ENCODE results near the gene S100A5.
"Not testable (repeated sequence)": the region's sequence is repeated elsewhere in the genome, so short reads cannot be mapped to it uniquely, and the experiment has no call there.

The S100A5 gene

GRCh38 chr1:153565529-153566374 is 25.0 kb upstream of the S100A5 start, which contains the start of gene S100A2:
Gene S100A2, minus strand, starts transcription at chr1:153565844. Its CDS starts 1,967 bp downstream, at chr1:153563877.
- no peaks in the 10 kb centered on the region for H3K36me3 ChIP-seq (ENCODE audit: control insufficient read depth, low read depth, low read length)
- no peaks in the 10 kb centered on the region for H3K27me3 ChIP-seq (ENCODE audit: control insufficient read depth, insufficient read depth, low read length)
- H3K9ac ChIP-seq (ENCODE audit: low read length) = peak within 1 kb of the TSS; percentile 2
- no peak within 1 kb of the TSS for H3K27ac ChIP-seq (ENCODE audit: low read length)
- no peaks in the 10 kb centered on the region for H3K9me3 ChIP-seq (ENCODE audit: control insufficient read depth, low read depth, low read length)
- peaks cover 25% of the 10 kb centered on the region for H3K4me1 ChIP-seq (ENCODE audit: control insufficient read depth, low read depth, low read length)
- no peak within 1 kb of the TSS for H3K4me3 ChIP-seq (ENCODE audit: low read length)

GRCh38 chr1:153563991-153564390 is 23.3 kb upstream of the S100A5 start:
- Histone ChIP-seq H3K9me3 (ENCODE audit: control insufficient read depth, low read depth, low read length) (no peaks in the 10 kb centered on the region), H3K27ac (ENCODE audit: low read length) (no peak overlapping the region), H3K4me1 (ENCODE audit: control insufficient read depth, low read depth, low read length) (peaks cover 25% of the 10 kb centered on the region), H3K9ac (ENCODE audit: low read length) (no peak overlapping the region), H3K36me3 (ENCODE audit: control insufficient read depth, low read depth, low read length) (no peaks in the 10 kb centered on the region), H3K4me3 (ENCODE audit: low read length) (no peak overlapping the region), H3K27me3 (ENCODE audit: control insufficient read depth, insufficient read depth, low read length) (no peaks in the 10 kb centered on the region)

GRCh38 chr1:153563483-153563901 is 22.8 kb upstream of the S100A5 start:
- Histone ChIP-seq H3K9me3 (ENCODE audit: control insufficient read depth, low read depth, low read length) (no peaks in the 10 kb centered on the region), H3K27me3 (ENCODE audit: control insufficient read depth, insufficient read depth, low read length) (no peaks in the 10 kb centered on the region), H3K4me1 (ENCODE audit: control insufficient read depth, low read depth, low read length) (peaks cover 25% of the 10 kb centered on the region), H3K4me3 (ENCODE audit: low read length) (no peak overlapping the region), H3K9ac (ENCODE audit: low read length) (no peak overlapping the region), H3K27ac (ENCODE audit: low read length) (no peak overlapping the region), H3K36me3 (ENCODE audit: control insufficient read depth, low read depth, low read length) (no peaks in the 10 kb centered on the region)

GRCh38 chr1:153562021-153562420 is 21.3 kb upstream of the S100A5 start:
- H3K27me3 ChIP-seq (ENCODE audit: control insufficient read depth, insufficient read depth, low read length); H3K4me3 ChIP-seq (ENCODE audit: low read length); H3K36me3 ChIP-seq (ENCODE audit: control insufficient read depth, low read depth, low read length); H3K9me3 ChIP-seq (ENCODE audit: control insufficient read depth, low read depth, low read length); H3K27ac ChIP-seq (ENCODE audit: low read length); H3K9ac ChIP-seq (ENCODE audit: low read length): not testable (repeated sequence)
- peaks cover 14% of the 10 kb centered on the region for H3K4me1 ChIP-seq (ENCODE audit: control insufficient read depth, low read depth, low read length)

GRCh38 chr1:153561466-153561985 is 20.8 kb upstream of the S100A5 start:
- Histone ChIP-seq H3K4me1 (ENCODE audit: control insufficient read depth, low read depth, low read length) (peaks cover 9% of the 10 kb centered on the region), H3K36me3 (ENCODE audit: control insufficient read depth, low read depth, low read length) (no peaks in the 10 kb centered on the region), H3K27ac (ENCODE audit: low read length) (no peak overlapping the region), H3K4me3 (ENCODE audit: low read length) (no peak overlapping the region), H3K9ac (ENCODE audit: low read length) (no peak overlapping the region), H3K9me3 (ENCODE audit: control insufficient read depth, low read depth, low read length) (no peaks in the 10 kb centered on the region), H3K27me3 (ENCODE audit: control insufficient read depth, insufficient read depth, low read length) (no peaks in the 10 kb centered on the region)

GRCh38 chr1:153560771-153561465 is 20.2 kb upstream of the S100A5 start:
- Histone ChIP-seq H3K4me3 (ENCODE audit: low read length) (no peak overlapping the region), H3K27ac (ENCODE audit: low read length) (no peak overlapping the region), H3K9ac (ENCODE audit: low read length) (no peak overlapping the region), H3K9me3 (ENCODE audit: control insufficient read depth, low read depth, low read length) (no peaks in the 10 kb centered on the region), H3K36me3 (ENCODE audit: control insufficient read depth, low read depth, low read length) (no peaks in the 10 kb centered on the region), H3K4me1 (ENCODE audit: control insufficient read depth, low read depth, low read length) (peaks cover 7% of the 10 kb centered on the region), H3K27me3 (ENCODE audit: control insufficient read depth, insufficient read depth, low read length) (no peaks in the 10 kb centered on the region)

- no peaks in the 10 kb centered on the region for H3K9me3 ChIP-seq (ENCODE audit: control insufficient read depth, low read depth, low read length)
- no peak overlapping the region for H3K27ac ChIP-seq (ENCODE audit: low read length)
- no peaks in the 10 kb centered on the region for H3K27me3 ChIP-seq (ENCODE audit: control insufficient read depth, insufficient read depth, low read length)
- no peak overlapping the region for H3K4me3 ChIP-seq (ENCODE audit: low read length)
- H3K36me3 ChIP-seq (ENCODE audit: control insufficient read depth, low read depth, low read length) = no peaks in the 10 kb centered on the region
- no peak overlapping the region for H3K9ac ChIP-seq (ENCODE audit: low read length)
- H3K4me1 ChIP-seq (ENCODE audit: control insufficient read depth, low read depth, low read length) = peaks cover under 1% of the 10 kb centered on the region
These were observed 19.5 kb upstream of the S100A5 start for GRCh38 chr1:153560241-153560640.

GRCh38 chr1:153557877-153558276 is 17.1 kb upstream of the S100A5 start:
- H3K27me3 ChIP-seq (ENCODE audit: control insufficient read depth, insufficient read depth, low read length) = no peaks in the 10 kb centered on the region
- no peak overlapping the region for H3K27ac ChIP-seq (ENCODE audit: low read length)
- H3K9me3 ChIP-seq (ENCODE audit: control insufficient read depth, low read depth, low read length) = no peaks in the 10 kb centered on the region
- no peaks in the 10 kb centered on the region for H3K4me1 ChIP-seq (ENCODE audit: control insufficient read depth, low read depth, low read length)
- no peaks in the 10 kb centered on the region for H3K36me3 ChIP-seq (ENCODE audit: control insufficient read depth, low read depth, low read length)
- no peak overlapping the region for H3K4me3 ChIP-seq (ENCODE audit: low read length)
- H3K9ac ChIP-seq (ENCODE audit: low read length) = no peak overlapping the region

- Histone ChIP-seq H3K27ac (ENCODE audit: low read length) (no peak overlapping the region), H3K4me3 (ENCODE audit: low read length) (no peak overlapping the region), H3K27me3 (ENCODE audit: control insufficient read depth, insufficient read depth, low read length) (no peaks in the 10 kb centered on the region), H3K4me1 (ENCODE audit: control insufficient read depth, low read depth, low read length) (no peaks in the 10 kb centered on the region), H3K9ac (ENCODE audit: low read length) (no peak overlapping the region), H3K36me3 (ENCODE audit: control insufficient read depth, low read depth, low read length) (no peaks in the 10 kb centered on the region), H3K9me3 (ENCODE audit: control insufficient read depth, low read depth, low read length) (no peaks in the 10 kb centered on the region)
These were observed 15.6 kb upstream of the S100A5 start for GRCh38 chr1:153556348-153556747.

- H3K4me1 ChIP-seq (ENCODE audit: control insufficient read depth, low read depth, low read length) = peaks cover 5% of the 10 kb centered on the region
- no peaks in the 10 kb centered on the region for H3K27me3 ChIP-seq (ENCODE audit: control insufficient read depth, insufficient read depth, low read length)
- H3K9me3 ChIP-seq (ENCODE audit: control insufficient read depth, low read depth, low read length) = no peaks in the 10 kb centered on the region
- no peak overlapping the region for H3K9ac ChIP-seq (ENCODE audit: low read length)
- no peaks in the 10 kb centered on the region for H3K36me3 ChIP-seq (ENCODE audit: control insufficient read depth, low read depth, low read length)
- H3K27ac ChIP-seq (ENCODE audit: low read length) = no peak overlapping the region
- no peak overlapping the region for H3K4me3 ChIP-seq (ENCODE audit: low read length)
These were observed 13.3 kb upstream of the S100A5 start for GRCh38 chr1:153553830-153554541.

- no peak overlapping the region for H3K27ac ChIP-seq (ENCODE audit: low read length)
- no peaks in the 10 kb centered on the region for H3K9me3 ChIP-seq (ENCODE audit: control insufficient read depth, low read depth, low read length)
- no peak overlapping the region for H3K9ac ChIP-seq (ENCODE audit: low read length)
- H3K4me3 ChIP-seq (ENCODE audit: low read length) = no peak overlapping the region
- H3K4me1 ChIP-seq (ENCODE audit: control insufficient read depth, low read depth, low read length) = peaks cover 5% of the 10 kb centered on the region
- no peaks in the 10 kb centered on the region for H3K36me3 ChIP-seq (ENCODE audit: control insufficient read depth, low read depth, low read length)
- no peaks in the 10 kb centered on the region for H3K27me3 ChIP-seq (ENCODE audit: control insufficient read depth, insufficient read depth, low read length)
These were observed 12.4 kb upstream of the S100A5 start for GRCh38 chr1:153553096-153553495.
